Raji (cell line): ENCODE measurements around the gene TRDMT1.

Experiments used
- POLR2A ChIP-seq: IDR thresholded peaks from 2 replicates; pipeline ENCODE4 v1.6.1; 2011; ENCODE audit warnings: low read depth, low read length, control low read depth; ENCODE audit not compliant: insufficient read depth

The TRDMT1 gene

GRCh38 chr10:17122726-17123661 is 78.5 kb downstream of the TRDMT1 start:
- TF ChIP-seq POLR2A: no peak

GRCh38 chr10:17122052-17122451 is 79.4 kb downstream of the TRDMT1 start:
- no peak for TF ChIP-seq POLR2A

GRCh38 chr10:17120694-17121093 is 80.8 kb downstream of the TRDMT1 start:
- TF ChIP-seq POLR2A: no peak

- no peak for TF ChIP-seq POLR2A
Measured at GRCh38 chr10:17119845-17120244, 81.6 kb downstream of the TRDMT1 start.

GRCh38 chr10:17116193-17116592 is 85.3 kb downstream of the TRDMT1 start:
- no peak for TF ChIP-seq POLR2A

- no peak for TF ChIP-seq POLR2A
Measured at GRCh38 chr10:17115683-17116082, 85.8 kb downstream of the TRDMT1 start.

- no peak for TF ChIP-seq POLR2A
Measured at GRCh38 chr10:17113889-17114540, 87.5 kb downstream of the TRDMT1 start.

GRCh38 chr10:17113346-17113745 is 88.1 kb downstream of the TRDMT1 start:
- TF ChIP-seq POLR2A: no peak

GRCh38 chr10:17112566-17112965 is 88.9 kb downstream of the TRDMT1 start:
- no peak for TF ChIP-seq POLR2A

GRCh38 chr10:17109475-17110207 is 91.8 kb downstream of the TRDMT1 start:
- no peak for TF ChIP-seq POLR2A

GRCh38 chr10:17109046-17109445 is 92.4 kb downstream of the TRDMT1 start:
- TF ChIP-seq POLR2A: no peak

GRCh38 chr10:17106991-17107390 is 94.5 kb downstream of the TRDMT1 start:
- TF ChIP-seq POLR2A: no peak

- no peak for TF ChIP-seq POLR2A
Measured at GRCh38 chr10:17101910-17102266, 99.6 kb downstream of the TRDMT1 start.

- TF ChIP-seq POLR2A: no peak
Measured at GRCh38 chr10:17101257-17101909, 100.1 kb downstream of the TRDMT1 start.

- no peak for TF ChIP-seq POLR2A
Measured at GRCh38 chr10:17100586-17100985, 100.9 kb downstream of the TRDMT1 start.
